ENCODE results near the gene CEP170B. TPM values are rescaled to one million over a fixed set of nuclear protein-coding genes. Genes with fewer than 3 reads are reported as not detected.

CEP170B gene
- total RNA-seq, 1 donor from 2014 or later, result 15.3 TPM

DNA sequence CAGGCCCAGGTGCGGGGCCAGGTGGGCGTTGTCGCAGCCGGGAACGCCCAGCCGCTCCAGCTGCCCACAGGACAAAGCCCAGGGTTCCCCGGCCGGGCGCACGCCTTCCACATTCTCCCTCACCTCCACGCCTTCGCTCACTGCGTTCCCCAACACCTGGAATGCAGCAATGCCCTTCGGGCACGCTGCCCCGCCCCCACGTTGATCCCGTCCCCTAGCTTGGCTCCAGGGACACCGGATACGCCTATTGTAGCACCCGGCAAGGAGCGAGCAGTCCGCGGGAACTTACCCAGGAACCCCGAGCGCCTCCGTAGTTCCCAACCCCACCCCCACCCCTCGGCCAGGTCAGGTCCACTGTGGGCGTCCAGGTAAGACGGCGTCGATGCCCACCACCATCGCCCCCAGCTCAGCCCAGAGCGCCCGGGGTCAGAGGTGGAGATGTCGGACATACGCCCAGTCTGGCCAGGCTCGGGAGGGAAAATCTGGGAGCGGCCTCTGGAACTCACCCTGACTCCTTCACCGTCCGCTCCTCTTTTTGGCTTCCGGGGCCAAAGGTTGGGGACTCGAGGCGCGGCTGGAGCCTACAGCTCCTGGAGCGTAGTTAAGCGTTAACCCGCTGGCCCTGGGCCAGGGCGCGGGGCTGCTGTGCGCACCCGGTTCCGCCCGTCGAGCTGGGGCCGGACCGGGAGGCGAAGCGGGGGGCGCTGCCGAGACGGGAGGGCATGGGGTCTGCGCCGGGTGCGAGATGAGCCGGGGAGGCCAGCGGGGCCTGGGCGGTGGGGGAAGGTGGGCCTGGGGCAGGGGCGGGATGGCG is 594 bp upstream of the CEP170B start:
- DNase-seq (ENCODE audit: low spot score) (peak; percentile 63), ATAC-seq (peak; percentile 19)
- intact Hi-C loops (cut with DNase I), result no loop called here

DNA sequence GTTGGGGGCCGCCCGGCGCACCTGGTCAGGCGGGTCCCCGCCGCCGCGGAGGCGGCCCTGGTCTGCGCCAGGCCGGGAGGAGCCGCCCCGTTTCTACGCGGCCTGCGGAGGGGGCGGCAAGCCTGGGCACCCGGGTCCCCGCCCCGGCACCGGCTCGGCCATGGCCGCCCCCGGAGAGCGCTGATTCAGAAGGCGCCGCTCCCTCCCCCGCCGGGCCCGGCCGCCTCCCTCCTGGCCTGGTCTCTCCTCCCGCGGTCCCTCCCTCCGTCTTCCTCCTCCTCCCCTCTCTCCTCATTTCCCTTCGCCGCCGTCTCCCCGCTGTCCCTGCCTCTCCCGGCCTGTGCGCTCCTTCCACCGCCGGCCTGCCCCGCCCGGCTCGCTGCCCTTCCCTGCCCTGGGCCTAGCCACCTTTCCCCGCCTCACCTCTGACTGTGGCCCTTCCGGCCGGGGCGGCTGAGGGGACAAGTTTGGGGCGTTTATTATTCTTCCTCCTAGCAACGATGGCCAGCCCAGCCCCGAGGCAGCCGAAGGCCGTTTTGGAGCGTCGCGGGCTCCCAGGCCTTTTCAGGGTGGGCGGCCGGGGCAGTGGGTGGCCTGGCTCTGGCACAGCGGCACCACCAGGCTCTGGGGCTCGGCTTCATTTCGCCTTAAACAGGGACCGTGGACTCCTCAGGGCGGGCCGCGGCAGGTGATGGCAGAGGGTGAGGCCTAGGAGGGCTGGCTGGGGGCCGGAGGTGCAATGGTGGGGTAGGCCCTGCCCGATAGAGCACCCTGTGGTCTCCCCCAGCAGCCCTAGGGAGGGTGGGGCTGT is 768 bp downstream of the CEP170B start:
- ATAC-seq, result peak; percentile 81
- intact Hi-C loops (cut with DNase I), result no loop called here
- peak; percentile 77 for DNase-seq (ENCODE audit: low spot score)

GRCh38 chr14:104866451-104867370 is 1.6 kb downstream of the CEP170B start:
- DNase-seq (ENCODE audit: low spot score) (peak; percentile 53), ATAC-seq (no peak)
- intact Hi-C loops (cut with DNase I), result no loop called here

DNA sequence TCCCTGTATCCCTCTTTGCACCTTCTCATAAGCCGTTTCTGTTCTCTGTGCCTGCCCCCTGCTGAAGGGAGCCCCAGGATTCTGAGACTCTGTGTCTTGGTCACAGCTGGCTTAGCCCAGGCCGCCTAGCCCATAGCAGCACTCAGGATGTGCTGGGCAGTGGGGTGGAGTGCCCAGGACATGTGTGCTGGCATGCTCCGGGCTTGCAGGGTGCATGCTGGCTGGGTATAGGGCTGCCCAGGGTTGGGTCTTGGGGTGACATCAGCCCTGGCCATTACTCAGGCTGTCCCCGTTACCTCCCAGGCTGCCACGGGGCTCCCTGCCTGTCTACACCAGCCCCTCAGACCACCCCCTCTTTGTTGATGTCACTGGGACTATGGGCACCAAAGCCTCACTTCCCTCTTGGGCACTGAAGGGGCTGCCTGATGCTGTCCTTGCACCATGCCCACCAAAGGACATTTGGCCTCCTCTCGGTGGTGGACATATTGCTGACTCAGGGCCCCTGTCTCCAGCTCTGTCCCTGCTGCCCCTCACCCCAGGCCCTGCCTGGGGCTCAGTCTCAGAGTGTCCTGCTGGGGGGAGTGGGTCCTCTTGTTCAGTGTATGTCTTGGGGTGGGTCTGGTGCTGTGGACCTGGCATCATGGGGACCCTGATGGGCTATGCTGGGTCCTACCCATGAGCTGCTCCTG is 2.4 kb downstream of the CEP170B start:
- DNase-seq (ENCODE audit: low spot score), result no peak
- no peak for ATAC-seq
- intact Hi-C loops (cut with DNase I), result no loop called here

DNA sequence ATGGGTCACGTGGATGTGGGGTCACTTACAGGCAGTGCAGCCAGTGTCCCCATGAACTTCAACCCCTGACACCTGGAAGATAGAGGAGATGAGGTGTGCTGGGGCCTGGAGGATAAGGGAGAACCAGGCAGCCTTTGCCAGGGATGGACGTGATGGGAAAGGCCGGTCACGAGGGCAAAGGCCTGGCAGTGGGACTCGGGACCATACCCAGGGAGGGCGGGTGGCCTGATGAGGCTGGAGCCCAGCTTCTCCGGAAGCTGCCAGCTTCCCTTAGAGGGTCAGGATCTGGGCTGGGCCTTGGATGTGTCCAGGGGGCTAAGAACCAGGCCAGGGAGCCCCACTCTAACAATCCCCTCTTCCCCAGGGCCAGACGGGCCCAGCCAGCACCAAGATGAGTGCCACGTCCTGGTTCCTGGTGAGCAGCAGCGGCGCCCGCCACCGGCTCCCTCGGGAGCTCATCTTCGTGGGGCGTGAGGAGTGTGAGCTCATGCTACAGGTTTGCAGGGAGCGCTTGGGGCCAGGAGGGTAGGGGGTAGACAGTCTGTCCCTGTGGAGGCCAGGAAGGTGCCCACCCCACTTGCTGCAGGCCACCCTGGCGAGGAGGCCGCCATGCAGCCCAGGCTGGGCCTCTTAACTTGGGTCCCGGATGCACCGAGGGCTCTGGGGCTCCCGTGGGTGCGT is 3.1 kb downstream of the CEP170B start:
- intact Hi-C loops (cut with DNase I), result no loop called here
- ATAC-seq (no peak), DNase-seq (ENCODE audit: low spot score) (peak; percentile 49)

- intact Hi-C loops (cut with DNase I), result no loop called here
- ATAC-seq (no peak), DNase-seq (ENCODE audit: low spot score) (peak; percentile 52)
Observed at GRCh38 chr14:104868811-104869572, 3.9 kb downstream of the CEP170B start.

DNA sequence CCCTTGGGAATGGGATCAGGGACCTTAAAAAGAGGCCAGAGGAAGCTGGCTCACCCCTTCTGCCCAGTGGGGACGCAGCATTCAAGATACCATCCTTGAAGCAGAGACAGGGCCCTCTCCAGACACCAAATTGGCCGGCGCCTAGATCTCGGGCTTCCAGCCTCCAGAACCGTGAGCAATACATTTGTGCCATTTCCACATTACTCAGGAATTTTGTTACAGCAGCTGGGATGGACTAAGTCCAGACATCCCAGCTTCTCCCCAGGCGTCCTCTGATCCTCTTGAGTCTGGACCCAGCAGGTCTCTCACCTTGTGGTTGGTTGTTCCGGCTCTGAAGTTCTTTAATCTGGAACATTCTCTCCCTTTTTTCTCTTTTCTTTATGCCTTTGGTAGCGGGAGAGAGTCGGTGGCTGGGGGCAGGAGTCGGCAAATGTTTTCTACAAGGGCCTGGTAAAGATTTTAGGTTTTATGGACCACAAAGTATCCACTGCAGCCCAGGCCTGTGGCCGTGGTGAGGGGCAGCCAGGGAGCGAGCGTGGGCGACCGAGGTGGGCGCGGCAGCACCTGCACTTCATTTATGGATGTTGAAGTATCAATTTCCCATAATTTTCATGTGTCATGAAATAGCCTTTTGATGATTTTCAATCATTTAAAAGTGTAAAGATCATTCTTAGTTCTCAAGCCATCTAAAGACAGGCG is 4.8 kb downstream of the CEP170B start:
- DNase-seq (ENCODE audit: low spot score), result no peak
- no peak for ATAC-seq
- intact Hi-C loops (cut with DNase I), result no loop called here

DNA sequence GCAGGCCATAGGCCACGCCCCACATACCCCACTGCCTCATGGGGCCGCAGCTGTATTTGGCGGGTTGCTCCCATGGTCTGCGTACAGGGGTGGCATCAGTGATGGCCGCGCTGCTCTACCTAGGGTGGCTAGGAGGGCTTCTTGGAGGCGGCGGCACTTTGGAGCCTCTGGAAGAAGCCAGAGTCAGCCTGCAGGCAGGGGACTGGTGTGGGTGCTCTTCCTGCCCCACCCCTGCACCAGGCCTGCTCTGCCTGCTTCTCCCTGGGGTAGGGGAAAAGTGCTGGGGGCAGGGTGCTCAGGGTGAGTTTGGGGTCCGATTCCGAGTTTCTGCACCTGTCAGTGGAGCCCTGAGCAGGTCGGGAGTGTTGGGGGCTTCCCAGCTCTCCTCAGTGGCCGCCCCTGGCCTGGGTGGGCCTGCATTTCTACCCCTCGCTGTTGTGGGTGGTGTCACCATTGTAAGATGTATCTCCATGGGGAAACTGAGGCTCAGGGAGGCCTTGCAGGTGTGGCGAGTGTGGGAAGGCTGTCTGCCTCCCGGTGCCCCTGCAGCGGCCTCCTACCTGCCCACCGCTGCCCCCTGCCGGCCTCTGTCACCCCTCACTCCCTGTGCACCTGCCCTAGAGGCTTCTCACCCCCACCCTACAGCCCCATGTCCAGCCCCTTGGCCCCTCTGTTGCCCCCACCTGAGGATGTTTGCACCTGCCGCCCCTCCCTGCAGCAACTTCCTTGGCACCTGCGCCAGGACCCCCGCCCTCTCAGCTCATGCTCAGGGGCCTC is 5.5 kb downstream of the CEP170B start:
- intact Hi-C loops (cut with DNase I), result no loop called here
- DNase-seq (ENCODE audit: low spot score) (peak; percentile 56), ATAC-seq (no peak)

DNA sequence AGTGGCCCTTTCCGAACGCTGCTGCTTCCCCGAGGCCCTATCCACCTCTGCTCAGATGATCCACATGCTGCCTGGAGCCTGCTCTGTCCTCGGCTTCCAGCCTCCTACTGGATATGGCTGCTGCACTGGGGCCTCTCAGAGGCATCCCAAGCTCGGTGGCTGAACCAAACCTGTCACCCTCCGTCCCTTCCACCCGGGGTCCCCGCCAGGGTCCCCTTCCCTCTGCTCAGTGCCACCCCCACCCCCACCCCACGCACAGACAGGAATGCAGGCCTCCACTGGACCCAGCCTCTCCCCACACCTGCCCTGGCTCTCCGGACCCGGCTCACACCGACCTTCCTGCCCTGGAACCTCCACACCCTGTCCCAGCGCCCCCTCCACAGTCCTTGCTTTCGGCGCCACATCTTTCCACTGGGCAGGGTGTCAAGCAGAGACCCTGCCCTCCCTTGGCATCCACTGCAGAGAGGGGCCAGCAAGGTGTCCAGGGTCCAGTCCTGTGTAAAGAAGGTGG is 6.1 kb downstream of the CEP170B start:
- DNase-seq (ENCODE audit: low spot score), result no peak
- no peak for ATAC-seq
- intact Hi-C loops (cut with DNase I), result no loop called here

GRCh38 chr14:104871656-104872468 is 6.8 kb downstream of the CEP170B start:
- ATAC-seq (no peak), DNase-seq (ENCODE audit: low spot score) (no peak)
- intact Hi-C loops (cut with DNase I), result no loop called here

DNA sequence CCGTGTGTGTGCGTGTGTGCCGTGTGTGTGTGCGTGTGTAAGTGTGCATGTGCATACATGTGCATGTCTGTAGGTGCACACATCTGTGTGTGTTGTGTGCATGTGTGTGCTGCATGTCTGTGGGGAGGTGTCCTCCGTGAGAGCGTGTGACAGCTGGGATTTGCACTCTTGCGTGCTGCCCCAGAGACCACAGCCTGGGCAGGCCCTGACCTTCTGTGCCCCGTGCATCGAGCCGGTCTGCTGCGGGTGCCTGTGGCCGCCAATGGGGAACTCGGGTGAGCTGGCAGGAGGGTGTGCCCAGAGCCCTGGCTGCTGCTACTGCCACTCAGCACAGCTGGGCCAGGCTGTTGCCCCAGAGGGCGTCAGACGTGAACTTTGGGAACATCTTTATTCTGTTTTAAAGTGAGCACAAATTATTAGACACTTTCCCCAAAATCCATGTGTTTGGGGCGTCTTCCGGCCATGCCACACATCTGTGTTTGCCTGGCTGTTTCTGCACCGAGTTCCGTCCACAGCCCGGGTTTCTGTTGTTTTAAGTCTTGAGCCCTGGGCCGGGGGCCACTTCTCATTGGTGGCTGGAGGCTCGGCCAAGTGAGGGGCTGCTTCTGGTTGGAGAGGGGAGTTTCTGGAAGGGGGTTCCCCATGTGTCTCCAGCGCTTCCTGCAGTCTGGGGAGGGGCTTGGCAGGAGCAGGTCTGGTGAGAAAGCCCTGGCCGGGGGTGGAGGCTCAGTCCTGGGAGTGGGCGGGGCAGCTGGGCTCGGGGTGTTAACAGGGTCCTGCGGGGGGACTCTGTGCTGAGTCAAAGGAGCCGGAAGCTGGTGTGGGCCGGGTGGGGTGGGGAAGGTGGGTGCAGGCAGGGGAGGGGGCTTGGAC is 7.6 kb downstream of the CEP170B start:
- no peak for DNase-seq (ENCODE audit: low spot score)
- no peak for ATAC-seq
- intact Hi-C loops (cut with DNase I), result no loop called here

GRCh38 chr14:104873380-104874055 is 8.4 kb downstream of the CEP170B start:
- DNase-seq (ENCODE audit: low spot score) (no peak), ATAC-seq (no peak)
- intact Hi-C loops (cut with DNase I), result no loop called here

GRCh38 chr14:104874110-104874531 is 9.1 kb downstream of the CEP170B start:
- ATAC-seq (no peak), DNase-seq (ENCODE audit: low spot score) (no peak)
- intact Hi-C loops (cut with DNase I), result no loop called here
